DMS53 treated with DMSO at 0.1 percent for 48 hours (cell line): ENCODE results near the gene CILP.

Experiments used
- DNase-seq: peaks from one replicate; lab custom pipeline; 2025; ENCODE audit not compliant: unreplicated experiment; lab: John Stamatoyannopoulos, UW

CILP gene

DNA sequence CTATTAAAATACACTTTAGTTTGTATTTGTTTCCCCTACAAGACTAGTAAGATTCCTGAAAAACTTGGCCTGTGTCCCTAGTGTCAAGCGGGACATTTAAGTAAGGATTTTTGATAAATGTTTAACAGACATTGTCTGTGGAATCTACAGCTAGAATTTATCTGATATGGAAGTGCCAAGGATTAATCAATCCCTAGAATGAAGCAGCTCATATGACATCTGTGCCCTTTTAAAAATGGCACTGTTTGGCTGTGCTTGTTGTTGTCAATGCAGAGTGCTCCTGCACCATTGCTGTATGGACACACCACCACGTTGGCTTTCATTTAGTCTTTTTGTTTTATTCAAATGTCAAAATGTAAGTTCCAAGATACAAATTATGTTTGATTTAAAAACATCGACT is 63.4 kb downstream of the CILP start:
- DNase-seq: no peak

DNA sequence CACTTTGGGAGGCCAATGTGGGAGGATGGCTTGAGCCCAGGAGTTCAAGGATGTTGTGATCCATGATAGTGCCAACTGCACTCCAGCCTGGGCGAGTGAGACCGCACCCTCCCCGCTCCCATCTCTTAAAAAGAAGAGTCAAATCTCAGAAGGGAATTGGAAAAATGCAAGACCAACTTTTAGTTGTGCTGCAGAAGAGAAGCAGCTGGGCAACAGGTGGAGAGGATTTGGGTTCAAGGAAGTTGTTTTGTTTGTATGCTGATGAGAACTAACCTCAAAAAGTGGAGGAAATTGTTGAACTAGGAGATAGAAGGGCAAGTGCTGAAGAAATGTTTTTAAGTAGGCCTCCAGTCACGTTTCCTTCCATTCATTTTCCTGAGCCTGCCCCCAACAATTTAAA is 64.8 kb downstream of the CILP start:
- no peak for DNase-seq
